Tongue (tissue), 2 donors: ENCODE measurements around the gene NOP16. TPM values are rescaled to one million over a fixed set of nuclear protein-coding genes. Genes with fewer than 3 reads are reported as not detected.
"Not testable (repeated sequence)": the region's sequence is repeated elsewhere in the genome, so short reads cannot be mapped to it uniquely, and the experiment has no call there.

Source experiments
- DNase-seq: peaks from one replicate; pipeline ENCODE4 v3.0.0-alpha.2; 2015
- total RNA-seq: library from RNA; depleted of rRNA; stranded (reverse); fragments of >200 nt; gene quantifications from one replicate; pipeline ENCODE4 v1.2.3, GENCODE V29; 2014

Gene NOP16
- total RNA-seq, 1 donor from 2014 or later = 4.6 TPM

DNA sequence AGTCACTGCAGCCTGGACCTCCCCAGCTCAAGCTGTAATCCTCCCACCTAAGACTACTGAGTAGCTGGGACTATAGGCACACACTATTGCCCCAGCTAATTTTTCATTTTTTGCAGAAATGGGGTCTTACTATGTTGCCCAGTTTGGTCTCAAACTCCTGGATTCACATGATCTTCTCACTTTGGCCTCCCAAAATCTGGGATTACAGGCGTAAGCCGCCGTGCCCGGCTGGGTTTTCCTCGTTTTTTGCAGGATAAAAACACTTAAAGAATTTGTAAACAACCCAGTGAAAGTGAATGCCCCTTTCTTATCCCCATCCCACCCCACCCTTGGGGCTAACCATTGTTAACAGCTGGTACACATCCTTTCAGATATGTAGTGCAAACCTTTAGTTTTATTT, 20.2 kb upstream of the NOP16 start:
- no peak for DNase-seq

DNA sequence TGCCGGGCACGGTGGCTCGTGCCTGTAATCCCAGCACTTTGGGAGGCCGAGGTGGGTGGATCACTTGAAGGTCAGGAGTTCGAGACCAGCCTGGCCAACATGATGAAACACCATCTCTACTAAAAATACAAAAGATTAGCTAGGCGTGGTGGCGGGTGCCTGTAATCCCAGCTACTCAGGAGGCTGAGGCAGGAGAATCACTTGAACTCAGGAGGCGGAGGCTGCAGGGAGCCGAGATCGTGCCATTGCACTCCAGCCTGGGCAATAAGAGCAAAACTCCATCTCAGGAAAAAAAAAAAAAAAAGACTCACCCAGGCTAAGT, 19.8 kb upstream of the NOP16 start:
- not testable (repeated sequence) for DNase-seq

DNA sequence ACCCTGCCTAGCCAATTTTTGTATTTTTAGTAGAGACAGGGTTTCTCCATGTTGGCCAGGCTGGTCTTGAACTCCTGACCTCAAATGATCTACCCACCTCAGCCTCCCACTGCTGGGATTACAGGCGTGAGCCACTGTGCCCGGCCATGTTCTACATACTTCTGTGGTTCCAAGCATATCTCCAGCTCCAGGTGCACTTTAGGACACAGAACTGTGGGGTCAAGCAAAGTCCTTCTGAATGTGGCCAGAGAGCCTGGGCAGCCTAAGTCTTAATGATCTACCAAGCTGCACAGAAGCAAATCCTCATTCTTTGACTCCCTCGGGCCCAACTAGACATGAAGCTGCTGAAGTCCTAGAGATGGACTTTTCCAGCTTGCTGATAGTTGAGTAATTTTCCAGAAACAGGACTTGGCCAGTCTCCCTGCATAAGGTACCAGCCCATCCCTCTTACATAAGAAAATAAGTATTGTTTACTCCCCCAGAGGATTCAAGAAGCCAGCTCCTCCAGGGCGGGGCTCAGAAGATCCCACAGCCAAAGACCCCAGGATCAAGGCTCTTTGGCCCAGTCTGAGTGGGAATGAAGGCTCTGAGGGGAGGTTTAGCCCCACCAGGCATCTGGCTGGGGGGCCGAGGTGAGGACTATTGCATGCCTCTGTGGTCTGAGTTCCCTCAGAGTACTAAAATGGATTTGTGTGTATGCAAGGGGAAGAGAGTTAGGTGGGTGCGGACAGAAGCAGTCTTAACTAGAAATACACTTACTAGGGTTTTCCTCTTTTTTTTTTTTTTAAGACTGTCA, 19.3 kb upstream of the NOP16 start:
- no peak for DNase-seq

DNA sequence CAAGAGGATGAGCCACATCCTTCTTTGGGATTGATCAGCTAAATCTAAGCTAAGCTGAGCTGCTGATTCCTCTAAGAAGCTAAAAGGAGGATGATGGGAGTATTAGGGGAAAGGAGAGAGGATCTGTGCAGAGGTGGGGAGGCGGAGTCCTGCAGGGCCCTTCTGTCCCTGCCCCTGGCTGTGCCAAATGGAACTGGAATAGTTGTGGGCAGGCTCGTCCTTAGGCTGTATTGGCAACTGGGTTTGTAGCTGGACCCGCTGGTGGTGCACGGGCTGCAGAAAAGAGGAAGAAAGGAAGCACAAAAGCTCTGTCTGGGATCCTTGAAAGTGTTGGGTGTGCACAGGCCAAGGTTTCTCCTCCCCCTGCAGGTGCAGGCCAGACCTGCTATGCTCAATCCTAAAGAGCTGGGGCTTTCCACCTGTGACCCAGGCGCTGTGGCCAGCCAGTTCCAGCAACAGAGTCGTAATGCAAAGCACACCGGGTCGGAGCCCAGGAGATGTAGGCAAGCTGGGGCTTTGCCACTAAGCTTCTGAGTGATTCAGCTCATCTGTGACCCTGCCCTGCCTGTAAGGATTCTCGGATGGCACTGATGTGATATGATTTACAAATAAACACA, 18.1 kb upstream of the NOP16 start:
- DNase-seq = no peak

DNA sequence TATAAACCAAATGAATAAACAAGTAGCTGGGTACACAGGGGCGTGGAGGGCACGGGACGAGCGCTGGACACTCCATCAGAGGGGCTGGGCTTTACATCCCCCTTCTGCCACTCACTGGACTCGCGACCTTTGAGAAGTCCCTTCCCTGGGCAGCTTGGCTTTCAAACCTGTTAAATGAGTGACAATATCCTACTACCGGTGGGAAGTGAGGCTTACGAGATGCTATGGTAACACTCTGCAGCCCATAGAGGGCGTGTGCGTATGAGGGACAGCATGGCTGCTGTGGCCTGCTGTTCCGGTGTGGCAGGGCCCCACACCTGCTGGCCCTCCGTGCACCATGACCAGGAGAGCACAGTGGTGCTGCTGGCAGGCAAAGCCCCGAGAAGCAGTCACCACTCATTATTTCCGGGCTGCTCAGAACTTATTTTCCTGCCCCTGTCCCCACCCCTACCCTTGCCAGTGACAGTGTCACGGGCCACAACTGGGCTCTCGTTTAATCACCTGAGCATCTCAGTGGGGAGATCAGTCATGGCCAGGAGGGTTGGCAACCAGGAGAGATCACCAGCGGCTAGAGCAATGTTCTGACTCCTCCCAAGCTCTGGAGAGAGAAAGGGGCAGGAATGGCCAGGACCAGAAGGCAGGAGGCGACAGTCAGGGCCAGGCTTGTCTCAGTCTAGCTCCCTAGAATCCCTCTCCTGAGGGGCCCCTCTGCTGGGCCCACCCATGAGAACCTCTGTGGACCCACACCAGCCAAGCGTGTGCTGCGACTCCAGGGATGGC, 17.4 kb upstream of the NOP16 start:
- DNase-seq = no peak

DNA sequence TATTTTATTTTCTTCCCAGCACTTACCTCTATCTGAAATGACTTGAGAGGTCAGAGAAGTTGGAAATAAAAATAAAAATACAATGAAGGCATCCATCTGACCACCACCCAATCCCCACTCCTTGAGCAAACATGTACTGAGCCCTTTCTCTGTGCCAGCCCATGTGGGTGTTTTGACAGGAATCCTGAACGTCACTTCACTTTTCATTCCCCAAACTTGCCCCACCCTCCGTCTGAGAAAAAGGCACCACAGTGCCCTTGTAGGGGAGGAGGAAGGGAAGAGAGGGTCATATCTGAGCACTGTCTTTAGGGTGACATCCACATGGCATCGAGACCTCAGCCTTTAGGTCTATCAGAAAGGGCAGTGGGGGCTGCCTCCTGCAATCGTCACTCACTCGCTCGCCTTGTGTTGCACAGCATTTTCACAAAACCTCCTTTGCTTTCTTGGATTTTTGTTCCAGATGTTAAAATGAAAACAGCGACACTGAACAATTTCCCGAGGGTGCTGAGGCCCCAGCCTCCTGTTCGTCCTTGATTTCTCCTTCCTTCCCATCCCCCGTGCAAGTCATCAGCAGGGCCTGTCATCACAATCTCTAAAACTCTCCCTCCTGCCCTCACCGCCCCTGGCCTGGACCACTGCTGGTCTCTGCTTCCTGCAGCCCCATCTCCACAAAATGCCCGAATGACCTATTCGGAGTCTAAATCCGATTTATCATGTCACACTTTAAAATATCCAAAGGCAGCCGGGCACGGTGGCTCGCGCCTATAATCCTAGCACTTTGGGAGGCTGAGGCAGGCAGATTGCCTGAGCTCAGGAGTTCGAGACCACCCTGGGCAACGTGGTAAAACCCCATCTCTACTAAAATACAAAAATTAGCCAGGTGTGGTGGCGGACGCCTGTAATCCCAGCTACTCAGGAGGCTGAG, 13.1 kb upstream of the NOP16 start:
- no peak for DNase-seq

DNA sequence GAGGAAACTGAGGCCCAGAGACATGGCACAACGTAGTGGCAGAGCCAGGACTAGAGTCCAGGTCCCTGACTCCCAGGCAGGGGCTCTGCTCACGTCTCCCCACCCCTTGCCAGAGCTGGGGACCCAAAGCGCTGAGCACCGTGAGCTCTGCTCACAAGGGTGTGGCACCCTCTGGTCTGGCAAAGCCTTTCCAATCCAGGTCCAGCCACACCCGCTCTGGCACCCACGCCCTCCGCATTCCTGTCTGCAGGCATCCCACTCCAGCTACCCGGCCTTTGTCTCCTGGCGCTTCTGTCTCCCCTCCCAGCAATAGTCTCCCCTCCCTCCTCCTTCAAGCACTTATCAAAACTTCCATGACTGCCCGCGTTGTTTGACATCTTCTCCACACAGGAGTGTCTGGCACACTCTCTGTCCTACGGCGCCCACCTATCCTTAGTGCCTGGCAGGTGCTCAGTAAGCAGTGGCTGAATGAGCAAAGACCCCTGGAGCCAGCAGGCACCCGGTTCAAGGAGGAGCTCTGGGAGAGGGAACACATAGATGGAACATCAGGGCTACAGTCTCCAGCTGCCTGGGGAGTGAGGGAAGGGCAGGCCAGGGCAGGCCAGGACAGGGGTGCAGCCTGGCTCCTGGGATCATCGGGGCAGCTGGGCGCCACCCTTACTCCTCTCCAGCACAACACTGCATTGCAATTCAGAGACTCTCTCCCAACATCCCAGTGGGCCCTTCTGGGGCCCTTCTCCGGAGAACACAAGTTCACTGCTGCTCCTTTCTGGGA, 12.2 kb upstream of the NOP16 start:
- no peak for DNase-seq

DNA sequence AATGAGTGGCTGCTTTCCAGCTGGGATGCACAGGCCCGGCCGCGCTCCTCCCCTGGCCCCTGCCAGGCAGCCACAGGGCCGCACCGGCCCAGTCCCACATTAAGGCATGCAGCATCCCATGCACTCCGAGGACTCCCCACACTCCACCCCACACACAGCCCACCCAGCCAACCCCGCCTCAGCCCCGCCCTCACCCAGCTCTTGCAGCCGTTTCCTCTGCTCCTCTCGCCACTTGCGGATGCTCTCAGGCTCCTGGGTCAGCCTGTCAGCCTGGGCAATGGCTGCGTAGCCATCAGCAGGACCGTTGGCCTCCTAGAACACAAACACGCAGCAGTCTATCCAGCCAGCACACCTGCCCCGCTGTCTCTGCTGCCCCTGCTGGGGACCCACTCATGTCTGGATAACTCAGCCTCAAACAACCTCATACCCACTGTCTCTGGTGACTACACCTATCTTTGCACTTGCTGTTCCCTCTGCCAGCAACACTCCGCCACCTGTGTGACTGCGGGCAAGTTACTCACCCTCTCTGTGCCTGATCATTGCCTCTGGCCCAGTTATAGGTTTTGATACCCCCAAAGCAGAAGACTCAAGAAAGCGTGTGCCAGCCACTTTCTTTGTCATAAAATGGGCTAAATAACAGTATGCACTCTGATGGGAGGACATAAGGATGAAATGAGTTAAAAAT, 9.5 kb upstream of the NOP16 start:
- no peak for DNase-seq

DNA sequence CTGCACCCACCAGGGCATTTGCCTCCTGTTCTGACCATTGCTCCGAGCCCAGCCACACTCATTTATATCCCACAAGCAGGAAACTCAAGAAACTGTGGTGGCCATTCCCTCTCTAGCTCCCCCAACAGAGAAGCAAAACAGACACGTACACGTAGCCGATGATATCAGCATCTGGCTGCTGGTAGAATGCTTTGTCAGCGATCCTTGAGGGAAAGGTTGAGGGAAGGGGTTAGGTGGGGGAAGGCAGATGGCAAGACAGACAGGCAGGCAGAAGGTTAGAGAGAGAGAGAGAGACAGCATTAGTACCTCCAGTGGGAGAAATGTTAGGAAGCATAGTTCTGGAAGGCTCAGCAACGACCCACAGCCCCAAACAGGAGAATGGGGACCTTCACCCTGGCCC, 7.9 kb upstream of the NOP16 start:
- no peak for DNase-seq

DNA sequence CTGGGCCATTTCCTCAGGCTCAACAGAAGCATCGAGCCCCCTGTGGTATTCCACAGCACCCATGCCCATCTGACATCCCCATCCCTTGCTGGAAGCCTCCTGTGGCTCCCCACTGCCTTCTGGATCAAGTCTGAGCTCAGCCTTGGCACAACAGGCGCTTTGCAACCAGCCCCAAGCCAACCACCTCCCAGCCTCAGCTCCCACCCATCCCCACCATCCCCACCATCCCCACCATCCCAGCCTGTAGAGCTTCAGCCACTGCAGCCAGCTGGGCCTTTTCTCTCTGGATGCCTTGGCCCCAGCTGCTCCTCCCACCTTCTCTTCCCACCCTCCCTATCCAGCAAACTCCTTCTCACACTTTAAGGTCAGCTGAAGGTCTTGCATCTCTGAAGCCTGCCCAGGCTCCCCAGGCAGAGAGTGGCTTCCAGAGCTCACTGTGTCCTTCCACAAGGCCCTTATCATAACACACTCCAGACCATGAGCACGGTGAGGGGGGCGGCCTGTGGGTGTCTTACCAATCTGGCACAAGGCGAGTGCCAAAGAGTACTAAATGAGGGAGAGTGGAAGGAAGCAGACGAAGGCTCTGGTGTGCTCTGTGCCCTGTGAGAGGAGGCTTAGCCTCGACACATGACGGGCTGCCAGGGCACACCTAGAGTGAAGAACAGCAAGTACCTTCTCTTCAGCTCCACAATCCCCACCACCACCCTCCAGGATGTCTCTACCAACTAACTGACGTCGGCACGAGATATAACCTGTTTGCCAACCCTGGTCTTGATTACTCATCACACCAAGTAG, 6.7 kb upstream of the NOP16 start:
- no peak for DNase-seq

DNA sequence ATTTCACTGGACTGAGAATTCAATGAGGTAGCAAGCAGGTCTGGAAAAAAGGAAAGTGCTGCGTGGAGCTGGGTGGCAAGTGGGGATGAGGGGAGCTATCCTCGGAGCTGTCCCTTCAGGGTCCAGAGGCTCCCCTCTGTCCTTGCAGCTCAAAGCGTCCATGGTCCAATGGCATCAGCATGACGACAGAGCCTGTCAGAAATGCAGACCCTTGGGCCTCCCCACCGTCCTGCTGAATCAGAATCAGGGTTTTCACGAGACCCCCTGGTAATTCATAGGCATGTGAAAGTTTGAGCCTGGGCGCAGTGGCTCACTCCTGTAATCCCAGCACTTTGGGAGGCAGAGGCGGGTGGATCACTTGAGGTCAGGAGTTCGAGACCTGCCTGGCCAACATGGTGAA, 5.7 kb upstream of the NOP16 start:
- no peak for DNase-seq

DNA sequence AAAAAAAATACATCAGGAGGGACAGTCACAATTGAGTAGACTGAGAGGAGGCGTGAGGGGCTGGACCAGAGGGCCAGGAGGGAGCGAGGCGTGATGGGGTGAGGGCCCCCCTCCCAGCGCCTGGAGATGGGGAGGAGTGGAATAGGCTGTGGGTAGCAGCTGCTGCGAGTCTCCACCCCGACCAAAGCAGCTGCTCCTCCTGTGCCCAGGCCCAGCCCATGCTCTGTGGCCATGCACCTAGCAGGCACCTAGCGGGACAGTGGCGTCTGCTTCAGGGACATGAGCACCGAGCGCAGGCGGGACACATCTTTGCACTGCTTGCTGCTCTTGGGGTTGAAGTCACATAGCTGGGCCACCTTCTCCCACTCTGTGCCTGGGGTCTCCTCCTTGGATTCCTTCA, 4.1 kb upstream of the NOP16 start:
- peak; percentile 14 for DNase-seq

DNA sequence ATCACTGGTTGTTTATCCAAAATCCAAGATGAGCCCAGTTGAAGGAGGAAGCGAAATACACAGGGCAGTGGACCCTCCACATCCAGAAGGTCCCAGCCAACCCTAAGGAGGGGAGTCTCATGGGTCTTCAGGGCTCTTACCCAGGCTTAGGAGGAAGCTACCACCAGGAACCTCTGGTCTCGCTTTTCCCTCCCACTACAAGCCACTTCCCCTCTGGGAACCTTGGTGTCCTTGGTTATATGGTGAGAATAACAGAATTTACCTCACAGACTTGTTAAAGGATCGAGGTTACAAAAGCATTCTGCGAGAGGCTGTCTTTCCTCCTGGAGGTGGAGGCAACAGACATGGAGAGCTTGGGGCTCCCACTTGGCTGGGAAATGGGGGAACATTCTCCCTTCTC, 3.6 kb upstream of the NOP16 start:
- DNase-seq = no peak

DNA sequence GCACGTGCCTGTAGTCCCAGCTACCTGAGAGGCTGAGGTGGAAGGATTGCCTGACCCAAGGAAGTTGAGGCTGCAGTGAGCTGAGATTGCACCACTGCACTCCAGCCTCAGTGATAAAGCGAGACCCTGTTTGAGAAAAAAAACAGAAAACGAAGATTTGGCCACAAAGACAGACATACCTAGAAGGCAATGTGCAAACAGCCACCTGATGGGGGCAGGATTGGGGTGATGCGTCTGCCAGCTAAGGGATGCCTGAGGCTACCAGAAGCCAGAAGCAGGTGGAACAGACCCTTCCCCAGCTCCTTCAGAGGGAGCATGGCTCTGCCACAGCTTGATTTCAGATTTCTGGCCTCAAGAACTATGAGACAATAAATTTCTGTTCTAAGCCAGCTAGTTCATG, 3.1 kb upstream of the NOP16 start:
- DNase-seq = no peak

DNA sequence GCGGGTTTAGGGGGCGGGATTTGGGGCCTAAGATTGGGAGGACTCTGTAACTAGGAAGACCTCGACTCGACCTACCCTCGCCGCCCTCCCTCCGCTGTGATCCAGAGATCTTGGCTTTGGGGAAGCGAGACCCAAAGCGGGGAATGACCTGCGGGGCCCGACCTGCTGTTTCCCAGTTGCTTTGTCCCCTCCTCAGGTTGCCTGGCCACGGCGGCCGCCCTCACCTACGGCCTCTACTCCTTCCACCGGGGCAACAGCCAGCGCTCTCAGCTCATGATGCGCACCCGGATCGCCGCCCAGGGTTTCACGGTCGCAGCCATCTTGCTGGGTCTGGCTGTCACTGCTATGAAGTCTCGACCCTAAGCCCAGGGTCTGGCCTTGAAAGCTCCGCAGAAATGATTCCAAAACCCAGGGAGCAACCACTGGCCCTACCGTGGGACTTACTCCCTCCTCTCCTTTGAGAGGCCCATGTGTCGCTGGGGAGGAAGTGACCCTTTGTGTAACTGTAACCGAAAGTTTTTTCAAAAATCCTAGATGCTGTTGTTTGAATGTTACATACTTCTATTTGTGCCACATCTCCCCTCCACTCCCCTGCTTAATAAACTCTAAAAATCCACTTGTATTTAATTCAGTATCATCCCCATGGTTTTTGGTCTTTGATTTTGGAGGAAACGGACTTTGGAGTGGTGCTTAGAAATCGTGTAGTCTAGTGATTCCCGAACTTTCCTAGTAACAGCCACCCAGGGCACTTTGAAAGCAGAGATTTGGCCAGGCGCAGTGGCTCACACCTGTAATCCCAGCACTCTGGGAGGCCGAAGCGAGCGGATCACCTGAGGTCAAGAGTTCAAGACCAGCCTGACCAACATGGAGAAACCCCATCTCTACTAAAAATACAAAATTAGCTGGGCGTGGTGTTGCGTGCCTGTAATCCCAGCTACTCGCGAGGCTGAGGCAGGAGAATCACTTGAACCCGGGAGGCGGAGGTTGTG, 1.0 kb upstream of the NOP16 start:
- no peak for DNase-seq

DNA sequence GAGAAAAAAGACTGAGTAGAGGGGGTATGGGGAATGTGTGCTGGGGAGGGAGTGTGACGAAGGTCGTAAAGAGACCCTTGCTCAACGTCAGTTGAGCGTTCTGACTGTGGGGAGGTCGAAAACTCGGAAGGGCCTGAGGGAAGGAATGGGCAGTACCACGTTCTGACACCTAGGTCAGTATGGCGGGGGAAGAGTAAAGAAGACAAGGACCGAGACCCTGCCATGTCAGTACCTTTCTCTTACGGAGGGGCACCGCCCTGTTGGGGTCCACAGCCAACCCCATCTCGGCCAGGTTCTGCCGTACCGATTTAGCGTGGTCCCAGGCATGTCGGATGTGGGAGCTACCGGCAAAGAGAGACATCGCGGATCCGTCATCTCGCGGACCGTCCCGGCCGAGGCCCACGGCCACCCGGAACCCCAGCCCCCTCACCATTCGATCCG, 375 bp downstream of the NOP16 start:
- peak; percentile 22 for DNase-seq

DNA sequence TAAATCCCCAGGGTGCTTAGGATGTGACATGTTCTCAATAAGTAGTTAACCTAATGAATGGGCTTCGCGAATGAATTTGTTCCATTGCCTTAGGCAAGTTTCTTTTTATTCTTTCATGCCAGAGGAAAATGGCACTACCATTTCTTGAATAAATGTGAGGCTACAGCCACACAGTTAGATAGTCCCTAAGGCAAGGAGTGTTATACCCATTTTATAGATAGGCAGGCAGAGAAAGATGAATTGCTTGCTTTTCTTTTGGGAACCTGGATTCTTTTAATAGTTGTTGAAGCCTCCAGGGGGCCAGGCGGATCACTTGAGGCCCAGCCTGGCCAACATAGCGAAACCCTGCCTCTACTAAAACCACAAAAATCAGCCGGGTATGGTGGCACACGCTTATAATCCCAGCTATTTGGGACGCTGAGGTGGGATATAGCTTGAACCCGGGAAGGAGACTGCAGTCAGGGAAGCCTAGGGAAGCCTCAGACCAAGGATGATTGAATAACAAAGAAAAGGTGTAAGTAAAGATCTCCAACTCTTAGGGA, 943 bp downstream of the NOP16 start:
- DNase-seq = no peak

DNA sequence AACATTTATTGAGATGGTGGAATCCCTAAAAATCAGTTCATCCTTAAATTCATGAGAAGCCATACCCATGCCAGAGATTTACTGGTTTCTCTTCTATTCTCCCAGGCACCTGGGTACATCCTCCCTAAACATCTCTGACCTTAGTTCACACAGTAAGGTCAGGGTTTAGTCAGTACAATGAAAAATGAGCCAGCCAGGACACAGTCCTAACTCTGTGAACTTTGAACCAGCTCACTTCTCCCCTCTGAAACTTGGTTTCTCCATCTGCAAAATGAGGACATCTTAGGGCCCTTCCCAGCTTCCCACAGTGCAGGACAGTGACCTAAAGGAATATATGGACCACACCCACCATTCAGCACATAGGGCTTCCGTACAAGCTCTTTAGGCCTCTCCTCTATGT, 1.9 kb downstream of the NOP16 start:
- DNase-seq = no peak

DNA sequence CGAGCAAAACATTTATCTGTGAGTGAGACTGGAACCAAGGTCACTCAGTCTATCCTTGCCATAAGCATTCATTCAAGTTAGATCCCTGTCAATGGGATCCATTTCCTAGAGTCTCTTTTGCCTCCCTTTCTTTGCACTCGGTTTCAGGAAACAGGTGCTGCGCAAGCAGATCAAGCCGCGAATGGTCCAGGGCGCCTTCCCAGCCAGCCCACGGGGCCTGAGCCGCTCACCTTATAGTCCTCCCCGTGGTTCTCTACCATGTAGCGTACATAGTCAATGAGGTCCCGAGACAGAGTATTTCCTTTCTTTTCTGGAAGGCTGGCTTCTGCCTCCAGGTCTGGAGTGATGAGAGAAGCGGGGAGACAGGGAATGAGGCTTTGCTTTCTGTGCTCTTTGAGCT, 3.4 kb downstream of the NOP16 start:
- no peak for DNase-seq
